Measurements from ENCODE around the gene GUCD1. TPM values are rescaled to one million over a fixed set of nuclear protein-coding genes. Genes with fewer than 3 reads are reported as not detected.

Gene GUCD1
- total and polyA plus RNA-seq, 2 of the 13 experiments (the other 11 are each of a cell fraction or from before 2014, with no cell fraction given), result 128 to 245 TPM

GRCh38 chr22:24555165-24556039 lies 464 bp upstream of the GUCD1 start, which contains the start of gene SNRPD3 (continued):
- peak; percentile 53; the same call in 1 of the 2 replicates for TF ChIP-seq ZBTB43 (CRISPR knock-in tag; conservative IDR thresholded peaks at IDR 0.05)
- TF ChIP-seq ZNF883 (CRISPR knock-in tag; IDR thresholded peaks at IDR 0.05; ENCODE audit: not compliant biosample characterization), result peak; percentile 94
- TF ChIP-seq CSRNP1 (CRISPR knock-in tag; IDR thresholded peaks at IDR 0.05), result peak; percentile 89
- TF ChIP-seq MYPOP (CRISPR knock-in tag; IDR thresholded peaks at IDR 0.05), result peak; percentile 79
- peak; percentile 95 for TF ChIP-seq ZNF790 (CRISPR knock-in tag; IDR thresholded peaks at IDR 0.05; ENCODE audit: borderline replicate concordance)
- TF ChIP-seq HES4 (CRISPR knock-in tag; IDR thresholded peaks at IDR 0.05; ENCODE audit: borderline replicate concordance), result peak; percentile 95
- no peak for TF ChIP-seq CSRNP2 (CRISPR knock-in tag; conservative IDR thresholded peaks at IDR 0.05; ENCODE audit: low read depth)
- 0 out of 2 replicates have a peak, but pooled peaks have one; percentile 54 for TF ChIP-seq IRX3 (CRISPR knock-in tag; IDR thresholded peaks at IDR 0.05; ENCODE audit: borderline replicate concordance, low read depth)
- TF ChIP-seq SAP130 (CRISPR knock-in tag; IDR thresholded peaks at IDR 0.05; ENCODE audit: low read depth), result peak; percentile 97
- no peak for TF ChIP-seq ZNF761 (CRISPR knock-in tag; conservative IDR thresholded peaks at IDR 0.05)
- no peak for TF ChIP-seq ZNF780A (CRISPR knock-in tag; IDR thresholded peaks at IDR 0.05)
- TF ChIP-seq EP300 (IDR thresholded peaks at IDR 0.05; ENCODE audit: low read depth in 2 of 2, low read length in 2 of 2), result peak in 1 of 2 experiments; percentile 34; a peak in 1 of 4 replicates
- TF ChIP-seq EP300 (CRISPR knock-in tag; IDR thresholded peaks at IDR 0.05; ENCODE audit: borderline replicate concordance), result peak; percentile 67
- no peak for TF ChIP-seq FOXA1 (IDR thresholded peaks at IDR 0.05)
- TF ChIP-seq FOXA1 (CRISPR knock-in tag; IDR thresholded peaks at IDR 0.05), result peak; percentile 58; the same call in 1 of the 2 replicates
- TF ChIP-seq ZMYM3 (CRISPR knock-in tag; IDR thresholded peaks at IDR 0.05), result peak; percentile 69; the same call in 1 of the 2 replicates
- TF ChIP-seq HNRNPLL (IDR thresholded peaks at IDR 0.05; ENCODE audit: low read depth, low read length, poor library complexity, severe bottlenecking), result peak; percentile 99
- TF ChIP-seq ZFX (CRISPR knock-in tag; IDR thresholded peaks at IDR 0.05; ENCODE audit: low read depth), result peak; percentile 99
- TF ChIP-seq PCBP2 (optimal IDR thresholded peaks at IDR 0.05; ENCODE audit: low read depth, low read length, poor library complexity, severe bottlenecking), result no peak
- TF ChIP-seq ZNF556 (CRISPR knock-in tag; IDR thresholded peaks at IDR 0.05; ENCODE audit: borderline replicate concordance), result peak; percentile 95
- 0 out of 2 replicates have a peak, but pooled peaks have one; percentile 75 for TF ChIP-seq SETDB1 (CRISPR knock-in tag; IDR thresholded peaks at IDR 0.05; ENCODE audit: borderline replicate concordance)
- peak; percentile 98 for TF ChIP-seq NAIF1 (CRISPR knock-in tag; IDR thresholded peaks at IDR 0.05; ENCODE audit: borderline replicate concordance)
- peak; percentile 62; the same call in 1 of the 2 replicates for TF ChIP-seq JUND (CRISPR knock-in tag; IDR thresholded peaks at IDR 0.05)
- TF ChIP-seq BCL6 (CRISPR knock-in tag; IDR thresholded peaks at IDR 0.05), result peak; percentile 61
